Keratinocyte (primary cell): ENCODE results near the gene KIAA1958. TPM values are rescaled to one million over a fixed set of nuclear protein-coding genes. Genes with fewer than 3 reads are reported as not detected.

Source experiments
- DNase-seq: peaks from one replicate; pipeline ENCODE4 v3.0.0-alpha.2; 2011; ENCODE audit warnings: low read depth, missing footprints, low spot score
- FAIRE-seq: peaks from 2 replicates; lab custom pipeline; 2011; peaks lifted over from hg19 to GRCh38; lab: Jason Lieb, UNC
- H2AFZ ChIP-seq: 2 replicates; pipeline ENCODE4 v1.6.0; 2012; ENCODE audit warnings: low read length, control low read depth, inconsistent platforms; ENCODE audit not compliant: control insufficient read depth
- H3K27ac ChIP-seq: 2 replicates; pipeline ENCODE4 v1.5.1; 2011; ENCODE audit warnings: low read length; ENCODE audit not compliant: control insufficient read depth, insufficient read depth
- H3K27me3 ChIP-seq: 3 replicates; pipeline ENCODE4 v1.6.0; 2011; ENCODE audit warnings: low read length; ENCODE audit not compliant: control insufficient read depth, insufficient read depth; ENCODE audit errors: extremely low read depth
- H3K36me3 ChIP-seq, 2 experiments: 2 replicates in 1 of 2; 3 replicates in 1 of 2; pipeline ENCODE4 v1.5.1; 2011; ENCODE audit warnings: low read length in 2 of 2, mild to moderate bottlenecking in 1 of 2; ENCODE audit not compliant: control insufficient read depth in 2 of 2, insufficient read depth in 2 of 2; ENCODE audit errors: extremely low read depth in 1 of 2
- H3K4me1 ChIP-seq: 3 replicates; pipeline ENCODE4 v1.5.1; 2011; ENCODE audit warnings: low read length; ENCODE audit not compliant: control insufficient read depth, insufficient read depth; ENCODE audit errors: extremely low read depth
- H3K4me2 ChIP-seq: 3 replicates; pipeline ENCODE4 v1.6.0; 2011; ENCODE audit warnings: low read depth, low read length; ENCODE audit not compliant: control insufficient read depth, insufficient read depth; ENCODE audit errors: extremely low read depth
- H3K4me3 ChIP-seq, 3 experiments: fragments of 200-600 bp in 1 of 3; sonication (generic) in 1 of 3; 2 replicates in 2 of 3; 3 replicates in 1 of 3; pipeline ENCODE4 v1.5.1; 2011 to 2016; ENCODE audit warnings: low read length in 3 of 3, mild to moderate bottlenecking in 3 of 3, control low read depth in 2 of 3, inconsistent platforms in 1 of 3, low read depth in 1 of 3, mixed read lengths in 1 of 3, mixed run types in 1 of 3, moderate library complexity in 1 of 3; ENCODE audit not compliant: control insufficient read depth in 2 of 3, insufficient read depth in 2 of 3; ENCODE audit errors: extremely low read depth in 1 of 3
- H3K79me2 ChIP-seq: 2 replicates; pipeline ENCODE4 v1.6.0; 2012; ENCODE audit warnings: low read length; ENCODE audit not compliant: control insufficient read depth, insufficient read depth
- H3K9ac ChIP-seq: 3 replicates; pipeline ENCODE4 v1.6.0; 2011; ENCODE audit warnings: low read length; ENCODE audit not compliant: control insufficient read depth, insufficient read depth; ENCODE audit errors: extremely low read depth
- H3K9me1 ChIP-seq: 3 replicates; pipeline ENCODE4 v1.6.0; 2011; ENCODE audit warnings: low read length; ENCODE audit not compliant: control insufficient read depth, insufficient read depth; ENCODE audit errors: extremely low read depth
- H3K9me3 ChIP-seq: 2 replicates; pipeline ENCODE4 v1.5.1; 2012; ENCODE audit warnings: low read depth, low read length; ENCODE audit not compliant: control insufficient read depth
- H4K20me1 ChIP-seq: 3 replicates; pipeline ENCODE4 v1.6.0; 2011; ENCODE audit warnings: low read length; ENCODE audit not compliant: control insufficient read depth, insufficient read depth; ENCODE audit errors: extremely low read depth
- CTCF ChIP-seq, 3 experiments: IDR thresholded peaks in 1 of 3; conservative IDR thresholded peaks in 1 of 3; optimal IDR thresholded peaks in 1 of 3; 2 replicates in 2 of 3; 3 replicates in 1 of 3; pipeline versions ENCODE3 to v1.5.1; 2011; ENCODE audit warnings: low read length in 3 of 3, mild to moderate bottlenecking in 3 of 3, moderate library complexity in 2 of 3, control low read depth in 1 of 3, inconsistent platforms in 1 of 3; ENCODE audit not compliant: insufficient read depth in 2 of 3; ENCODE audit errors: extremely low read depth in 1 of 3
- EZH2 ChIP-seq: IDR thresholded peaks from one replicate; pipeline ENCODE4 v1.6.1; 2012; ENCODE audit warnings: inconsistent platforms, mild to moderate bottlenecking, low read length, moderate library complexity
- dilution Hi-C: fragments of 300-500 bp; cut with MboI; formaldehyde crosslinking; loops from one replicate; pipeline ENCODE4 v1.7.0; 2020; ENCODE audit warnings: low sequenced_read_pairs; ENCODE audit not compliant: extremely low pct_ligation_motif_present
- polyA plus RNA-seq, 5 experiments: library from polyadenylated mRNA; depleted of rRNA in 3 of 5; stranded (reverse) in 3 of 5; stranded (forward) in 1 of 5; unstranded in 1 of 5; fragments of >200 nt; gene quantifications; 1 replicate in 1 of 5; 2 replicates in 3 of 5; 3 replicates in 1 of 5; pipeline versions ENCODE4 v1.2.1 to v1.2.3, GENCODE V29; 2011 to 2012; ENCODE audit warnings: missing spikeins in 2 of 5, low read depth in 1 of 5, low replicate concordance in 1 of 5

The KIAA1958 gene
- polyA plus RNA-seq, 1 donor (not counting 4 experiments of a cell fraction or from before 2014, with no cell fraction given) = 0.84 TPM

GRCh38 chr9:112599732-112600131 is 113.1 kb downstream of the KIAA1958 start:
- no peak overlapping the region for H3K4me2 ChIP-seq
- no peaks in the 10 kb centered on the region for H3K36me3 ChIP-seq
- H3K9me1 ChIP-seq = no peaks in the 10 kb centered on the region
- dilution Hi-C loops = no loop called here
- TF ChIP-seq EZH2 (no peak), CTCF (optimal IDR thresholded peaks at IDR 0.05 in 1 of 3, IDR thresholded peaks at IDR 0.05 in 1 of 3, conservative IDR thresholded peaks at IDR 0.05 in 1 of 3; ENCODE audit: extremely low read depth in 1 of 3, insufficient read depth in 2 of 3, low read length in 3 of 3) (no peak)
- no peaks in the 10 kb centered on the region for H3K27me3 ChIP-seq
- H3K9me3 ChIP-seq = no peaks in the 10 kb centered on the region
- H3K9ac ChIP-seq = no peak overlapping the region
- H2AFZ ChIP-seq = no peak overlapping the region
- DNase-seq = no peak
- no peak overlapping the region for H3K27ac ChIP-seq
- no peak for FAIRE-seq
- H3K4me3 ChIP-seq = no peak overlapping the region
- H3K79me2 ChIP-seq = no peaks in the 10 kb centered on the region
- H4K20me1 ChIP-seq = no peaks in the 10 kb centered on the region
- peaks cover 9% of the 10 kb centered on the region for H3K4me1 ChIP-seq

GRCh38 chr9:112601636-112602035 is 115.0 kb downstream of the KIAA1958 start:
- H3K36me3 ChIP-seq = no peaks in the 10 kb centered on the region
- H3K27me3 ChIP-seq = no peaks in the 10 kb centered on the region
- H3K9ac ChIP-seq = no peak overlapping the region
- FAIRE-seq (no peak), DNase-seq (no peak)
- no peaks in the 10 kb centered on the region for H3K79me2 ChIP-seq
- H2AFZ ChIP-seq = no peak overlapping the region
- no peaks in the 10 kb centered on the region for H3K9me3 ChIP-seq
- H3K27ac ChIP-seq = no peak overlapping the region
- H3K4me2 ChIP-seq = no peak overlapping the region
- H4K20me1 ChIP-seq = no peaks in the 10 kb centered on the region
- dilution Hi-C loops = no loop called here
- no peaks in the 10 kb centered on the region for H3K9me1 ChIP-seq
- peaks cover 9% of the 10 kb centered on the region for H3K4me1 ChIP-seq
- TF ChIP-seq EZH2 (no peak), CTCF (optimal IDR thresholded peaks at IDR 0.05 in 1 of 3, IDR thresholded peaks at IDR 0.05 in 1 of 3, conservative IDR thresholded peaks at IDR 0.05 in 1 of 3; ENCODE audit: extremely low read depth in 1 of 3, insufficient read depth in 2 of 3, low read length in 3 of 3) (no peak)
- no peak overlapping the region for H3K4me3 ChIP-seq
